ENCODE data around the gene RASGRP2. TPM values are rescaled to one million over a fixed set of nuclear protein-coding genes. Genes with fewer than 3 reads are reported as not detected.

Gene RASGRP2
- total RNA-seq, 1 experiment from 2014 or later, result 4.0 TPM

GRCh38 chr11:64726867-64727530 is 16.9 kb downstream of the RASGRP2 start:
- Mint-ChIP-seq H3K27ac (ENCODE audit: unreplicated experiment) (no peak overlapping the region), H3K4me1 (ENCODE audit: low read depth, unreplicated experiment) (peaks cover 12% of the 10 kb centered on the region), H3K27me3 (ENCODE audit: insufficient read depth, unreplicated experiment) (peaks cover 5% of the 10 kb centered on the region), H3K9me3 (ENCODE audit: unreplicated experiment) (no peaks in the 10 kb centered on the region), H3K4me3 (ENCODE audit: unreplicated experiment) (no peak overlapping the region), H3K36me3 (ENCODE audit: insufficient read depth, unreplicated experiment) (no peaks in the 10 kb centered on the region)
- Histone ChIP-seq H3K27me3 (replicated peaks; ENCODE audit: control insufficient read depth, insufficient read depth, low read length) (peaks cover 1% of the 10 kb centered on the region; the same call in 1 of the 2 replicates), H3K4me1 (peaks cover 24% of the 10 kb centered on the region), H3K4me3 (ENCODE audit: low read depth, low read length) (no peak overlapping the region), H3K9me3 (no peaks in the 10 kb centered on the region), H3K36me3 (ENCODE audit: control insufficient read depth, insufficient read depth, low read length) (no peaks in the 10 kb centered on the region)
- no TSS peak for BruUV-seq (replicated peaks)
- TF ChIP-seq CTCF (IDR thresholded peaks at IDR 0.05; ENCODE audit: insufficient read depth in 1 of 2, low read depth in 1 of 2, low read length in 1 of 2, severe bottlenecking in 1 of 2, unreplicated experiment in 1 of 2), result no peak
- intact Hi-C loops (cut with micrococcal nuclease; ENCODE audit: unreplicated experiment), result no loop called here
- POLR2A ChIA-PET, result no interaction called here
- CTCF ChIA-PET, result interaction anchor here (1.0 kb wide), 1 partner anchor 38 kb away, joined by 3 read pairs; no protein-coding TSS in a partner anchor
- no peak for DNase-seq

GRCh38 chr11:64726211-64726641 is 17.7 kb downstream of the RASGRP2 start:
- no peak overlapping the region for H3K4me3 Mint-ChIP-seq (ENCODE audit: unreplicated experiment)

More at GRCh38 chr11:64726211-64726641, 17.7 kb downstream of the RASGRP2 start:
- CTCF ChIA-PET, result interaction anchor here (1.3 to 1.4 kb wide), 2 partner anchors 11 to 22 kb away, joined by 3 to 7 read pairs; no protein-coding TSS in a partner anchor
- Histone ChIP-seq H3K4me1 (peaks cover 24% of the 10 kb centered on the region), H3K9me3 (no peaks in the 10 kb centered on the region), H3K27me3 (replicated peaks; ENCODE audit: control insufficient read depth, insufficient read depth, low read length) (peaks cover 5% of the 10 kb centered on the region; the same call in 1 of the 2 replicates), H3K4me3 (ENCODE audit: low read depth, low read length) (no peak overlapping the region), H3K36me3 (ENCODE audit: control insufficient read depth, insufficient read depth, low read length) (no peaks in the 10 kb centered on the region)
- no peak for DNase-seq
- Mint-ChIP-seq H3K4me1 (ENCODE audit: low read depth, unreplicated experiment) (peaks cover 12% of the 10 kb centered on the region), H3K27me3 (ENCODE audit: insufficient read depth, unreplicated experiment) (peaks cover 5% of the 10 kb centered on the region), H3K36me3 (ENCODE audit: insufficient read depth, unreplicated experiment) (no peaks in the 10 kb centered on the region), H3K27ac (ENCODE audit: unreplicated experiment) (no peak overlapping the region), H3K9me3 (ENCODE audit: unreplicated experiment) (no peaks in the 10 kb centered on the region)
- BruUV-seq (replicated peaks), result no TSS peak
- intact Hi-C loops (cut with micrococcal nuclease; ENCODE audit: unreplicated experiment), result no loop called here
- POLR2A ChIA-PET, result no interaction called here
- TF ChIP-seq CTCF (IDR thresholded peaks at IDR 0.05; ENCODE audit: insufficient read depth in 1 of 2, low read depth in 1 of 2, low read length in 1 of 2, severe bottlenecking in 1 of 2, unreplicated experiment in 1 of 2), result no peak
